GM12892 (cell line): Measurements from ENCODE around the gene CDK5R1.

Source experiments
- POLR2A ChIP-seq: IDR thresholded peaks from 2 replicates; pipeline ENCODE4 v1.6.1; 2011; ENCODE audit warnings: low read depth, low read length, control low read depth
- POLR2AphosphoS5 ChIP-seq: IDR thresholded peaks from 2 replicates; pipeline ENCODE4 v1.6.1; 2011; ENCODE audit warnings: low read depth, low read length, control low read depth
- TAF1 ChIP-seq: IDR thresholded peaks from 2 replicates; pipeline ENCODE4 v1.6.1; 2011; ENCODE audit warnings: low read depth, mild to moderate bottlenecking, control low read depth, low read length, borderline replicate concordance

- TF ChIP-seq POLR2AphosphoS5 (no peak), POLR2A (no peak), TAF1 (no peak)
These were observed 40.4 kb downstream of the CDK5R1 start for GRCh38 chr17:32527146-32527545.
